ENCODE data around the gene RPS3. TPM values are rescaled to one million over a fixed set of nuclear protein-coding genes. Genes with fewer than 3 reads are reported as not detected.

The RPS3 gene
- total and polyA plus RNA-seq, 2 of the 13 experiments (the other 11 are each of a cell fraction or from before 2014, with no cell fraction given) = 2,143 to 3,616 TPM

GRCh38 chr11:75349521-75350116, 49.7 kb upstream of the RPS3 start (continued):
- TF ChIP-seq ZBTB10 (CRISPR knock-in tag; IDR thresholded peaks at IDR 0.05; ENCODE audit: borderline replicate concordance) = no peak
- TF ChIP-seq ZNF430 (CRISPR knock-in tag; IDR thresholded peaks at IDR 0.05) = no peak
- no peak for TF ChIP-seq ZSCAN20 (CRISPR knock-in tag; IDR thresholded peaks at IDR 0.05; ENCODE audit: borderline replicate concordance)
- no peak for TF ChIP-seq ATRX (CRISPR knock-in tag; IDR thresholded peaks at IDR 0.05; ENCODE audit: borderline replicate concordance)
- peak; percentile 57; the same call in 1 of the 2 replicates for TF ChIP-seq ZMYM3 (CRISPR knock-in tag; IDR thresholded peaks at IDR 0.05)
- 0 out of 2 replicates have a peak, but pooled peaks have one; percentile 46 for TF ChIP-seq MTA1 (CRISPR knock-in tag; IDR thresholded peaks at IDR 0.05; ENCODE audit: borderline replicate concordance)
- TF ChIP-seq ZNF646 (CRISPR knock-in tag; IDR thresholded peaks at IDR 0.05) = no peak
- TF ChIP-seq KDM6A (CRISPR knock-in tag; IDR thresholded peaks at IDR 0.05; ENCODE audit: low read depth) = no peak
- TF ChIP-seq THRA (CRISPR knock-in tag; IDR thresholded peaks at IDR 0.05; ENCODE audit: borderline replicate concordance) = peak; percentile 79; the same call in 1 of the 2 replicates
- no peak for TF ChIP-seq ZNF142 (CRISPR knock-in tag; IDR thresholded peaks at IDR 0.05)

Measured in HepG2 (cell line).